ENCODE measurements around the gene ERI3.

DNA sequence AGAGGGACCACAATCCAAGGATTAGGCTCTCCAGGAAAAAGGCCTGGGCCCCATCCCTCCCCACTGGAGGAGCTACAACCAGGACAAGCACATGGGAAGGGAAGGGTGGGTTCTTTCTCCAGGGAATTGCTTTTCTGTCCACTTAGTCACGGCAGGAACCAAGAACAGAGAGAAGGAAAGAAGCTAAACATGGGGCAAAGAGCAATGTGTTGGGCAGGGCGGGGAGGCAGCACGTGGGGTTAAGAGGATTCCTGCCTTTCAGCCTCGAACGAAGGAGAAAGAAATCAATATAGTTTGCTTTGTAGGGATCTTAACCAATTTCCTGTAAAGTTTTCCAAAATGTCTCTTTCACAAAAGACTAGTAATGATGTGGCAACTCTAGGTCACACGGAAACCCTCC, 21.7 kb downstream of the ERI3 start:
- TF ChIP-seq REST (IDR thresholded peaks at IDR 0.05; ENCODE audit: borderline replicate concordance in 1 of 2, low read depth in 1 of 2, low read length in 2 of 2) (no peak), ZBTB7B (CRISPR knock-in tag; IDR thresholded peaks at IDR 0.05) (no peak), SMARCC2 (IDR thresholded peaks at IDR 0.05) (no peak), KDM6A (CRISPR knock-in tag; IDR thresholded peaks at IDR 0.05; ENCODE audit: low read depth) (no peak), TCF7 (IDR thresholded peaks at IDR 0.05; ENCODE audit: low read depth) (no peak), POLR2A (IDR thresholded peaks at IDR 0.05; ENCODE audit: insufficient read depth in 1 of 2, low read depth in 2 of 2, low read length in 2 of 2) (no peak)
